Measurements from ENCODE around the gene GLI1. TPM values are rescaled to one million over a fixed set of nuclear protein-coding genes. Genes with fewer than 3 reads are reported as not detected.

Gene GLI1
- total RNA-seq, 6 experiments from 2014 or later: 0.16 to 0.74 (median 0.55) TPM

- Histone ChIP-seq H3K27me3 (no peaks in the 10 kb centered on the region), H3K9me3 (no peaks in the 10 kb centered on the region), H3K36me3 (no peaks in the 10 kb centered on the region), H3K4me1 (no peaks in the 10 kb centered on the region), H3K4me3 (no peak overlapping the region), H3K27ac (no peak overlapping the region)
- DNase-seq: no peak
- WGBS (ENCODE audit: insufficient coverage, low coverage, low lambda C conversion rate, missing lambda C conversion rate): 89% methylated on average over 9 of the region's 11 CpGs
- ATAC-seq: no peak
- intact Hi-C loops (cut with DNase I): no loop called here
- TF ChIP-seq POLR2A (IDR thresholded peaks at IDR 0.05) (no peak), CTCF (IDR thresholded peaks at IDR 0.05) (no peak)
Observed at GRCh38 chr12:57467915-57468314, 8.3 kb downstream of the GLI1 start.

GRCh38 chr12:57469296-57470164, 9.9 kb downstream of the GLI1 start:
- H3K4me1 ChIP-seq: no peaks in the 10 kb centered on the region
- ATAC-seq (no peak), DNase-seq (no peak)
- WGBS (ENCODE audit: insufficient coverage, low coverage, low lambda C conversion rate, missing lambda C conversion rate): 73% methylated on average over 9 of the region's 10 CpGs
- no peaks in the 10 kb centered on the region for H3K27me3 ChIP-seq
- TF ChIP-seq CTCF (IDR thresholded peaks at IDR 0.05): no peak
- no peak for TF ChIP-seq POLR2A (IDR thresholded peaks at IDR 0.05)
- intact Hi-C loops (cut with DNase I): no loop called here
- H3K9me3 ChIP-seq: no peaks in the 10 kb centered on the region
- H3K36me3 ChIP-seq: no peaks in the 10 kb centered on the region
- H3K4me3 ChIP-seq: no peak overlapping the region
- H3K27ac ChIP-seq: no peak overlapping the region

GRCh38 chr12:57470286-57470969, 10.8 kb downstream of the GLI1 start:
- Histone ChIP-seq H3K9me3 (no peaks in the 10 kb centered on the region), H3K4me3 (no peak overlapping the region), H3K27ac (no peak overlapping the region), H3K36me3 (no peaks in the 10 kb centered on the region), H3K4me1 (peaks cover 0 to 4% (median under 1%) of the 10 kb centered on the region in 4 donors), H3K27me3 (peaks cover 0 to 6% of the 10 kb centered on the region in 2 donors)
- intact Hi-C loops (cut with DNase I): no loop called here
- DNase-seq (no peak), ATAC-seq (no peak)
- 69% methylated on average over 4 of the region's 14 CpGs for WGBS (ENCODE audit: insufficient coverage, low coverage, low lambda C conversion rate, missing lambda C conversion rate)
- no peak for TF ChIP-seq CTCF (IDR thresholded peaks at IDR 0.05)
- TF ChIP-seq POLR2A (IDR thresholded peaks at IDR 0.05): no peak

- peaks cover 0 to 10% (median 3%) of the 10 kb centered on the region in 4 donors for H3K4me1 ChIP-seq
- 100% methylated on average over 2 of the region's 4 CpGs for WGBS (ENCODE audit: insufficient coverage, low coverage, low lambda C conversion rate, missing lambda C conversion rate)
- no peak overlapping the region for H3K27ac ChIP-seq
- ATAC-seq (no peak), DNase-seq (no peak)
- no peaks in the 10 kb centered on the region for H3K9me3 ChIP-seq
- intact Hi-C loops (cut with DNase I): no loop called here
- H3K27me3 ChIP-seq: peaks cover 0 to 11% of the 10 kb centered on the region in 2 donors
- TF ChIP-seq CTCF (IDR thresholded peaks at IDR 0.05): no peak
- TF ChIP-seq POLR2A (IDR thresholded peaks at IDR 0.05): no peak
- no peak overlapping the region for H3K4me3 ChIP-seq
- no peaks in the 10 kb centered on the region for H3K36me3 ChIP-seq
Observed at GRCh38 chr12:57470970-57471656, 11.5 kb downstream of the GLI1 start.

Data from right lobe of liver (tissue), 6 donors.